OCI-LY1 (cell line): Measurements from ENCODE around the gene SHANK3.

Experiments
- H2AFZ ChIP-seq: fragments of 200-600 bp; sonication (generic), shearing (Covaris generic); 2 replicates; pipeline ENCODE4 v1.6.0; 2014; ENCODE audit warnings: antibody characterized with exemption, mild to moderate bottlenecking, low read length
- H3F3A ChIP-seq: fragments of 200-600 bp; sonication (generic), shearing (Covaris generic); 2 replicates; pipeline ENCODE4 v1.6.0; 2014; ENCODE audit warnings: mild to moderate bottlenecking, antibody characterized with exemption, low read length, moderate library complexity; ENCODE audit not compliant: insufficient read depth
- H3K27ac ChIP-seq: fragments of 200-600 bp; sonication (generic); 2 replicates; pipeline ENCODE4 v1.5.1; 2014; ENCODE audit warnings: low read length, mixed run types, mild to moderate bottlenecking, low read depth; ENCODE audit not compliant: poor library complexity, severe bottlenecking
- H3K27me3 ChIP-seq: fragments of 200-600 bp; sonication (generic); 2 replicates; pipeline ENCODE4 v1.6.0; 2014; ENCODE audit warnings: antibody characterized with exemption, mild to moderate bottlenecking, low read length, moderate library complexity; ENCODE audit not compliant: insufficient read depth
- H3K36me3 ChIP-seq: fragments of 200-600 bp; sonication (generic); 2 replicates; pipeline ENCODE4 v1.6.1; 2014; ENCODE audit warnings: mild to moderate bottlenecking, antibody characterized with exemption, low read length, moderate library complexity, mixed read lengths; ENCODE audit not compliant: insufficient read depth
- H3K4me1 ChIP-seq: fragments of 200-600 bp; sonication (generic); 2 replicates; pipeline ENCODE4 v1.5.1; 2014; ENCODE audit warnings: mild to moderate bottlenecking, low read length, moderate library complexity; ENCODE audit not compliant: insufficient read depth, severe bottlenecking
- H3K4me2 ChIP-seq: fragments of 200-600 bp; sonication (generic), shearing (Covaris generic); 2 replicates; pipeline ENCODE4 v1.6.1; 2014; ENCODE audit warnings: low read length
- H3K4me3 ChIP-seq: fragments of 200-600 bp; sonication (generic); 2 replicates; pipeline ENCODE4 v1.5.1; 2014; ENCODE audit warnings: low read length, low read depth, mild to moderate bottlenecking, mixed read lengths; ENCODE audit not compliant: poor library complexity, severe bottlenecking
- H3K79me2 ChIP-seq: fragments of 200-600 bp; shearing (Covaris generic); 2 replicates; pipeline ENCODE4 v1.6.1; 2016; ENCODE audit warnings: mixed run types, low read length, mixed read lengths; ENCODE audit not compliant: insufficient read depth
- H3K9ac ChIP-seq: fragments of 200-600 bp; sonication (generic), shearing (Covaris generic); 2 replicates; pipeline ENCODE4 v1.6.1; 2014; ENCODE audit warnings: mild to moderate bottlenecking, low read length, mixed read lengths
- H3K9me2 ChIP-seq: fragments of 200-600 bp; sonication (generic), shearing (Covaris generic); 2 replicates; pipeline ENCODE4 v1.6.1; 2014; ENCODE audit warnings: low read depth, mild to moderate bottlenecking, low read length, mixed read lengths
- H3K9me3 ChIP-seq: fragments of 200-600 bp; shearing (Covaris generic); 2 replicates; pipeline ENCODE4 v1.6.1; 2014; ENCODE audit warnings: low read length, mixed read lengths
- H4K20me1 ChIP-seq: fragments of 200-600 bp; sonication (generic), shearing (Covaris generic); 2 replicates; pipeline ENCODE4 v1.6.0; 2016; ENCODE audit warnings: mild to moderate bottlenecking, low read length; ENCODE audit not compliant: insufficient read depth
- EZH2 ChIP-seq: fragments of 200-600 bp; sonication (generic), shearing (Covaris generic); IDR thresholded peaks from 2 replicates; pipeline ENCODE4 v1.8.0; 2017; ENCODE audit warnings: borderline replicate concordance, mixed run types, mild to moderate bottlenecking, antibody characterized with exemption, low read length, moderate library complexity, mixed read lengths
- TF ChIP-seq, protein P1 (sequence below): fragments of 200-600 bp; sonication (generic), shearing (Covaris generic); IDR thresholded peaks from 2 replicates; pipeline ENCODE4 v1.5.1; 2017; ENCODE audit warnings: mild to moderate bottlenecking, antibody characterized with exemption, low read length, moderate library complexity, mixed read lengths

Gene SHANK3

DNA sequence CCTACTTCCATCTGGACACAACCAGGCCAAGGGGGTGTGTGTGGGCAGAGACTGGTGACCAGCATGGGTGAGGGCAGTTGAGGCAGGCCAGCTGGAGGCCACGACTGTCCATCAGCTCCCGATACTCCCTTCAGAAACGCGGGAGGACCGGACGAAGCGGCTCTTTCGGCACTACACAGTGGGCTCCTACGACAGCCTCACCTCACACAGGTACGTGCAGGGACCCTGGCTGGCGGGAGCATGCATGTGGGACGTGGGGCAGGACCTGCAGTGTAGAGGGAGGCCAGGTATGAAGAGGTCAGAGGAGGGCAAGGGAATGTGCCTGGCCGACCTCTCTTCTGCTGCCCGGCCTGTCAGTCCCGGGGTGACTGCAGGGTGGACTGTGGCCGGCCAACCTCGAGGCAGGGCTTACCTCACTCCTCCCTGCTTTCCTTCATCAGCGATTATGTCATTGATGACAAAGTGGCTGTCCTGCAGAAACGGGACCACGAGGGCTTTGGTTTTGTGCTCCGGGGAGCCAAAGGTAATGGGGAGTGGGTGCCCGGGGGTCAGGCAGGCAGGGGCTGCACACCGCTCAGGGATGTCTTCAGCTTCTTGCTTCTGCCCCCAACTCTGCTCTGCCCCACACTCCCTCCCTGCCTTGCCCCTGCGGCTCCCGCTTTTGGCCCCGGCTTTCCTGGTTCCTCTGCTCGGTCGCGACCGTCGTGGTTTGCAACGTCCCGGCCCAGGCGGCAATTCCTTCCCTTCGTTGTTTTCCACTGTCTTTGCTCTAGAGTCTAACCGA lies 31.3 kb downstream of the SHANK3 start:
- no peaks in the 10 kb centered on the region for H3F3A ChIP-seq
- H3K4me2 ChIP-seq: no peak overlapping the region
- H3K36me3 ChIP-seq: no peaks in the 10 kb centered on the region
- H2AFZ ChIP-seq: no peak overlapping the region
- H3K27ac ChIP-seq: no peak overlapping the region
- no peaks in the 10 kb centered on the region; the same call in 1 of the 2 replicates for H3K27me3 ChIP-seq
- no peaks in the 10 kb centered on the region for H3K9me2 ChIP-seq
- TF ChIP-seq, protein P1, sequence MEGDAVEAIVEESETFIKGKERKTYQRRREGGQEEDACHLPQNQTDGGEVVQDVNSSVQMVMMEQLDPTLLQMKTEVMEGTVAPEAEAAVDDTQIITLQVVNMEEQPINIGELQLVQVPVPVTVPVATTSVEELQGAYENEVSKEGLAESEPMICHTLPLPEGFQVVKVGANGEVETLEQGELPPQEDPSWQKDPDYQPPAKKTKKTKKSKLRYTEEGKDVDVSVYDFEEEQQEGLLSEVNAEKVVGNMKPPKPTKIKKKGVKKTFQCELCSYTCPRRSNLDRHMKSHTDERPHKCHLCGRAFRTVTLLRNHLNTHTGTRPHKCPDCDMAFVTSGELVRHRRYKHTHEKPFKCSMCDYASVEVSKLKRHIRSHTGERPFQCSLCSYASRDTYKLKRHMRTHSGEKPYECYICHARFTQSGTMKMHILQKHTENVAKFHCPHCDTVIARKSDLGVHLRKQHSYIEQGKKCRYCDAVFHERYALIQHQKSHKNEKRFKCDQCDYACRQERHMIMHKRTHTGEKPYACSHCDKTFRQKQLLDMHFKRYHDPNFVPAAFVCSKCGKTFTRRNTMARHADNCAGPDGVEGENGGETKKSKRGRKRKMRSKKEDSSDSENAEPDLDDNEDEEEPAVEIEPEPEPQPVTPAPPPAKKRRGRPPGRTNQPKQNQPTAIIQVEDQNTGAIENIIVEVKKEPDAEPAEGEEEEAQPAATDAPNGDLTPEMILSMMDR: no peak
- TF ChIP-seq EZH2: no peak
- no peak overlapping the region for H3K4me3 ChIP-seq
- H3K4me1 ChIP-seq: no peaks in the 10 kb centered on the region
- H3K9ac ChIP-seq: no peak overlapping the region
- no peaks in the 10 kb centered on the region for H3K9me3 ChIP-seq
- H3K79me2 ChIP-seq: no peaks in the 10 kb centered on the region
- no peaks in the 10 kb centered on the region for H4K20me1 ChIP-seq

DNA sequence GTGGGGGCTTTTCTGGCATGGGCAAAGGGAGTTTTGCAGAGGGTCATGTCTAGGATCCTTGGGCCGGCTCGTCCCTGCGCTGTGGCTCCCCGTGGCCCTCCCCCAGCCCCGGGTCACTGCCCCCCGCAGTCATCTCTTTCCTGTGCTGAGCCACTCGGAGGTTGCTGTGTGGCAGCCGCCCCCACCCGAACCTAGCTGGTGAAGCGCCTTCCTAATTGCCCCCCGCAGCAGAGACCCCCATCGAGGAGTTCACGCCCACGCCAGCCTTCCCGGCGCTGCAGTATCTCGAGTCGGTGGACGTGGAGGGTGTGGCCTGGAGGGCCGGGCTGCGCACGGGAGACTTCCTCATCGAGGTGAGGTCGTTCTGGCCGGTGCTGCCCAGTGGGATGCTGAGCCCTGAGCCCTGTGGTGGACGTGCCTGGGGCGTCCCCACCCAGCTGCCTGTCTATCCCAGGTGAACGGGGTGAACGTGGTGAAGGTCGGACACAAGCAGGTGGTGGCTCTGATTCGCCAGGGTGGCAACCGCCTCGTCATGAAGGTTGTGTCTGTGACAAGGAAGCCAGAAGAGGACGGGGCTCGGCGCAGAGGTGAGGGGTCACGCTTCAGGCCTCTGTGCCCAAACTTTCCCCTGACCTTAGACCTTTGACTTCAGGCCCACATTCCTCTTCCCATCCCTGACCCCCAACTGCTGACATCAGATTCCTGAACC lies 32.0 kb downstream of the SHANK3 start:
- no peak overlapping the region for H3K9ac ChIP-seq
- no peaks in the 10 kb centered on the region for H3K79me2 ChIP-seq
- H3F3A ChIP-seq: no peaks in the 10 kb centered on the region
- H3K4me1 ChIP-seq: no peaks in the 10 kb centered on the region
- no peaks in the 10 kb centered on the region for H3K9me3 ChIP-seq
- H3K4me2 ChIP-seq: no peak overlapping the region
- H4K20me1 ChIP-seq: no peaks in the 10 kb centered on the region
- H3K4me3 ChIP-seq: no peak overlapping the region
- no peak for TF ChIP-seq EZH2
- TF ChIP-seq, protein P1: no peak
- no peak overlapping the region for H2AFZ ChIP-seq
- no peaks in the 10 kb centered on the region for H3K9me2 ChIP-seq
- H3K27ac ChIP-seq: no peak overlapping the region
- H3K27me3 ChIP-seq: no peaks in the 10 kb centered on the region; the same call in 1 of the 2 replicates
- no peaks in the 10 kb centered on the region for H3K36me3 ChIP-seq

DNA sequence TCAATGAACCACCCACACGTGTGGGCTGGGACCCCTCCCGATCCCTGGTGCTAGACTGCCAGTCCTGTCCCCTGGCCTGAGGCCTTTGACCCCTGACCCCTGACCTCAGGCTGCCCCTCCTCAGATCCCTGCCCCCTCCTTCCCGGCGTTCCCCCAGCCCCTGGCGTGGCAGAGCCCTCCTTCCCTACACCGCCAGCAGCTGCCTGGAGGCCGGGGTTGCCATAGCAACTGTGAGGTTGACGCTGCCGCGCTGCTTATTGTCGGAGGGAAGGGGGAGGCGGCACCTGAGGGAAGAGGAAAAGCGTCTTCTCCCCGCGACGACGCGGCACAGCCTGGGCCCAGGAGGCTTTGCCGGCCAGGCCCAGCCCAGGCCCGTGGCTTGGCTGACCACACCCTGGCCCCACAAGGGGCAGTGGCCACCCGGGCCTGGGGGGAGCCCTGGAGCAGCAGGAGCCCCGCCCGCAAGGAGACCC lies 32.6 kb downstream of the SHANK3 start:
- Histone ChIP-seq H2AFZ (no peak overlapping the region), H3K4me3 (no peak overlapping the region), H3K36me3 (no peaks in the 10 kb centered on the region), H3K4me1 (no peaks in the 10 kb centered on the region), H3K79me2 (no peaks in the 10 kb centered on the region), H3K27me3 (no peaks in the 10 kb centered on the region; the same call in 1 of the 2 replicates), H3K4me2 (no peak overlapping the region), H3K9me3 (no peaks in the 10 kb centered on the region), H3F3A (no peaks in the 10 kb centered on the region), H3K9me2 (no peaks in the 10 kb centered on the region), H3K9ac (no peak overlapping the region), H4K20me1 (no peaks in the 10 kb centered on the region), H3K27ac (no peak overlapping the region)
- TF ChIP-seq, protein P1: no peak
- TF ChIP-seq EZH2: no peak
